NCI-H146 treated with DMSO at 0.1 percent for 48 hours (cell line): Measurements from ENCODE around the gene PLA2G1B.
A peak's percentile ranks its signal among the peaks of the same experiment; 100 is the strongest.
"Not testable (repeated sequence)": the region's sequence is repeated elsewhere in the genome, so short reads cannot be mapped to it uniquely, and the experiment has no call there.

Experiments used
- DNase-seq: peaks from one replicate; lab custom pipeline; 2025; ENCODE audit not compliant: unreplicated experiment; lab: John Stamatoyannopoulos, UW

The PLA2G1B gene

GRCh38 chr12:120359128-120359527 lies 31.5 kb upstream of the PLA2G1B start:
- no peak for DNase-seq

DNA sequence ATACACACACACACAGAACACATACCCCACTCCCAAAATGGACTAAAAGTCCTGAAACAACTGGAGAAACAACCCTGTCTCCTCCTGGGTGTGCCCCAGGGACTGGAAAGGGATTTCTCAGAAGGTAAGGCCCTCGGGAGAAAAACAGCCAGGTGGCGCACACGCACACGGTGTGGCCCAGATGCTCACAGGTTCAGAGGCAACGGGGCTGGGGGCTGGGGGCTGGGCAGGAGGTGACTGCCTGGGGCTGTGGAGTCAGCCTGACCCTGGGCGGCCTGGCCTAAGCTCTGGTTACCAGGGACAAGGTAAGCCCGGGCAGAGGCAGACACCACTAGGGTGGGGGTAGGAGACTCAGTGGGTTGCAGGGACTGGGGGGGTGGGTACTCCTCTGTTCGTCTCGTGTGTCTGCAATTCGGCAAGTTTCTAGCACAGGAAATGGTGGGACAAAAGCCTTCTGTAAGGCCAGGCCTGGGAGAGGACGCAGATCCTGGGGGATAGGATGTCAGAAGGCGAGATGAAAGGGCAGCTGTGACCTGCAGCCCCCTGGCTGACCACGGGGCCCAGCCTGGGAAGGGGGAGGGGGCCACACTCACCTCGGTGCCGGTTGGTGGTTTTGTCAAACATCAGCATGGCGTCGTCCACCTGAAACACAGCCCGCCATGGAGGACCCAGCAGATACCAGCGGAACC lies 31.0 kb upstream of the PLA2G1B start:
- DNase-seq: no peak

DNA sequence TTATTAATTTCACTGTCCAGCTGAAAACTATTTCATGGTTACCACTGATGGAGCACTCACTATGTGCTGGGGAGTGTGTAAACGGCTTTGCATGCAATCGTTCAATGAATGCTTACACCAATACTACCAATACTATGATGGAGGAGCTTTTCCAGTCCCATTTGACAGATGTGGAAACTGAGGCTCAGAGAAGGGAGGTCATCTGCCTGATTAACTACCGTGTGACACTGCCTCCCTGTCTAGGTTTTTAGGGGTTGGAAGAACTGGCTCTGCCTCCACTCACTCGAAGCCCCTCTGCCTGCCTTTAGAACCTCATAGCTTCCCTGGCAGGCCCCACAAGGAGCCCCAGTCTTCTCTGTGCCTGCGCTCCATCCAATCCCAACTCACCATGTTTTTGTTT lies 29.5 kb upstream of the PLA2G1B start:
- DNase-seq: no peak

DNA sequence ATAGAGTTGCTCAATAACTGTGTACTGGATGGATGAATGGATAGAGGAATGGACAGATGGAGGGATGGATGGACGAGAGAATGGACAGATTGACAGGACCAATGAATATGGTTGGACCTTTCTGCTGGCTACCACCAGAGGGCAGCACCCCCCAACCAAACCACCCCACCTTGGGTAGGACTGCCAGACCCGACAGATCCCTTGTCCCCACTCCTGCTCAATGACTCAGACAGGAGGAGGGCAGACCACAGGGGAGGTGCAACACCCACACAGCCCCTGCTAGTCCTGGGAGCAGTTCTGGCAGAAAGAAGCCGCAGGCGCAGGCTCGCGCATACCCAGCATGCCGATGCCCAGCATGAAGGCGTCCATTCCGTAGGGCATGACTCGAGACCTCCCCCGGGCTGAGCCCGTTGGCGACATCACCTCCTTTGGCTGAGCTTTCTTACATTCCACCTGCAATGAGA lies 29.0 kb upstream of the PLA2G1B start:
- peak; percentile 14 for DNase-seq

DNA sequence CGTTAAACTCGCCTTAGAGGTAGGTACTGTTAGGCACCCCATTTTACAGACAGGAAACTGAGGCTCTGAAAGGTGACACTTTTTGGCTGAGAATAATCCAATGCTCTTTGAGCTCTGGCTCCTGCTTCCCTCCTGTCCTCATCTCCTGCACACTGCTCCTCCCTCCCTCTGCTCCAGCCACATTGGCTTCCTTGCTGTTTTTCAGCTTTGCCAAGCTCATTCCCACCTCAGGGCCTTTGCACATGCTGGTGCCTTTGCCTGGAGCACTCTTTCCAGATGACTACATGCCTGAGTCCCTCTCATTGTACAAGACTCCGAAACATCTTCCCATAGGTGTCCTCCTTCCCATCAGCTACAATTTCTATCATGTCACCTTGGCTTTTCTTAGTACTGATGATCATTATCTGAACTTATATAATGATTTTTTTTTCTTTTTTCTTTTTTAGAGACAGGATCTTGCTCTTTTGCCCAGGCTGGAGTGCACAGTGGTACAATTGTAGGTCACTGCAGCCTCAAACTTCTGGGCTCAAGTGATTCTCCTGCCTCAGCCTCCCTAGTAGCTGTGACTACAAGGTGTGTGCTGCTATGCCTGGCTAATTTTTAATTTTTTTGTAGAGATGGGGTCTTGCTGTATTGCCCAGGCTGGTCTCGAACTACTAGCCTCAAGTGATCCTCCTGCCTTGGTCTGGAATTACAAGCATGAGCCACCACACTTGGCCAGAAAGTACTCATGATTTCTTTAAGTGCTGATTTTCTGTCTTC lies 26.2 kb upstream of the PLA2G1B start:
- no peak for DNase-seq

DNA sequence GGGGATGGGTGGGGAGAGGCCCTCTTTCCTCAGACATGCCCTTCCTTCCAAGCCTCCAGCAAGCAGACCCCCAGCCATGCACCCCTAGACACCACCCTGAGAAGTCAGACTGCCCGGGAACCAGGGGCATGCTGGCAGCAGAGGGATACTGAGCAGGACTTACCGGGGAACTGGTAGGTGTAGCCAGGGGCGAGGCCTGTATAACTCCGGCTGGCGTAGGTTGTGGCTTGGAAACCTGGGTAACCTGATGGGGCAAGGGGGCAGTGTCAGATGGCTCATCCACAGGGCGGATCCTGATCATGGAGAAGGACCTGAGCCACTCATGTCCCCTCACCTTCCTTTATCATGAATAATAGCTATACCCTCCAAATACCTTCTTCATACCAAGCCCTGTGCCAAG lies 25.6 kb upstream of the PLA2G1B start:
- no peak for DNase-seq

- no peak for DNase-seq
These were observed 24.5 kb upstream of the PLA2G1B start for GRCh38 chr12:120352117-120352516.

DNA sequence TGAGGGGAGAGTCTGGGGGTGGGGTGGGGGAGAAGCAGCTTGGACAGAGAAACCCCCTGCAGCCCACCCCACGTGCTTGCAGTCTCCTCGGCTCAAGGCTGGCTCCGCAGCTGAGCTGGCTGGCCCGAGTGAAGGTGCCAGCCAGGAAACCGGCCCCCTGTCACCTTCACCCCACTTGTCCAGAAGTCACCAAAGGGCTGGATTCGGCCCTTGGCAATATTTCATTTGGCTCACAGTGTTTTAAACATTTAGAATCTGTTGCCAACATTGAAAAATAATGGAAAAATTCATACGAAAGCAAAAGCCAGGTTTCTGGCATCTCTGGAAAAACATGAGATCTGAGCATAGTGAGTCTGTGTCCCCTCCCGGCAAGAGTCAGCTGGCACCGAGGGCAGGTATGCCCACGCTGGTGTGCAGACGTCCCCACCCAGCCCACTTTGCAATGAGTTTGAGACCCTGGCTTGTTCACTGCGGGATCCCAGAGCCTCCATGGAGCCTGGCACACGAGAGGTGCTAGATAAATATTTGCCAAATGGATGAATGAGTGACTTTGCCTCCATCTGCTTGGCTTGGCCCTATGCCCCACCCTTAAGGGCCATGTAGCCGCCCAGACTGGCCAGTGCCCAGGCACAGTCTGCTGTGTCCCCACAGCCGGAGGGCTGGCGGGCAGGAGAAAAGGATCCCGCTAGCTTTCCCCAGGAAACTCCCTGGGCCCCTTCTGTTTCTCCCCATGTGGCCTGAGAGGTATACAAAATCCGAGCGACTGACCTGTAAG lies 23.2 kb upstream of the PLA2G1B start:
- no peak for DNase-seq

- DNase-seq: no peak
These were observed 20.2 kb upstream of the PLA2G1B start for GRCh38 chr12:120347766-120348165.

GRCh38 chr12:120346681-120347080 lies 19.1 kb upstream of the PLA2G1B start:
- DNase-seq: no peak

DNA sequence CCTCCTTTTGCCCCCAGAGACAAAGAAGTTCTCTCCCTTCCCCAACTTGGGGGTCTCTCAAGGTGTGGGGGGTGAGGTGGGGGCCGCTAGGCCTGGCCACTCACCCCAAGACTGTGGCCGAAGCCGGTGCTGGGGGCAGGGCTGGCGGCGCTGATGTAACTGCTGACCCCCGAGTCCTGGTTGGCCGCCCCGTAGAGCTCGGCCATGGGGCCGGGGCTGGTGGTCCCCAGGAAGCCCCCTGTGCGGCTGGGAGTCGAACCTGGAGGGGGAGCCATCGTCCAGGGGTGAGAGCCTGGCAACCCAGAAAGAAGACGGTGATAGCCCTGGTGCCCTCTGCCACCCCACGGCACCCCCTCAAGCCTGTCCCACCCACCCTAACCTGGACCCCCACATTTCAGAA lies 18.5 kb upstream of the PLA2G1B start:
- DNase-seq: no peak

DNA sequence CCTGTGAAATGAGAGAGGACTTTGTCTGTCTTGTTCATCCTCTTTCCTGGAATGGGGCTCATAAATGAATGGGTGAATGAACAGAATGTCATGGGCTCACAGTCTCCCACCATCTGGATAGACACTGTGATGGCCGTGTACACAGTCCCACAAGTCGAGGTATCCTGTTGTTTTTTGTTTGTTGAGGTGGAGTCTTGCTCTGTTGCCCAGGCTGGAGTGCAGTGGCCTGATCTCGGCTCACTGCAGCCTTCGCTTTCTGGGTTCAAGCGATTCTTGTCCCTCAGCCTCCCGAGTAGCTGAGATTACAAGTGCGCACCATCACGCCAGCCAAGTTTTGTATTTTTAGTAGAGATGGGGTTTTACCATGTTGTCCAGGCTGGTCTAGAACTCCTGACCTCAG lies 16.1 kb upstream of the PLA2G1B start:
- DNase-seq: no peak

DNA sequence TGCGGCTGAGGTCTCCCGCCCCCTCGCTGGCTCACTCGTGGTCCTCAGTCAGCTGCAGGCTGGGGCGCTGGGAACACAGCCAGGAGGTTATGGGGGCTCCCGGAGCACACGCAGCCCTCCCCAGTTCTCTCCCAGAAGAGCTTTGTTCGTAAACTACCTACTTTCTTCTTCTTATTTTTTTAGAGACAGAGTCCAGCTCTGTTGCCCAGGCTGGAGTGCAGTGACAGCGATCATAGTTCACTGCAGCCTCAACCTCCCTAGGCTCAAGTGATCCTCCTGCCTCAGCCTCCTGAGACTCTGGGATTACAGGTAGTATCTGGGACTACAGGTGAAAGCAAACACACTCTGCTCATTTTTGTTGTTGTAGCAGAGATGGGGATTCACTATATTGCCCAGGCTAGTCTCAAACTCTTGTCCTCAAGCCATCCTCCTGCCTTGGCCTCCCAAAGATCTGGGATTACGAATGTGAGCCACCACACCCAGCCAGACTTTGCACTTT lies 15.5 kb upstream of the PLA2G1B start:
- no peak for DNase-seq

DNA sequence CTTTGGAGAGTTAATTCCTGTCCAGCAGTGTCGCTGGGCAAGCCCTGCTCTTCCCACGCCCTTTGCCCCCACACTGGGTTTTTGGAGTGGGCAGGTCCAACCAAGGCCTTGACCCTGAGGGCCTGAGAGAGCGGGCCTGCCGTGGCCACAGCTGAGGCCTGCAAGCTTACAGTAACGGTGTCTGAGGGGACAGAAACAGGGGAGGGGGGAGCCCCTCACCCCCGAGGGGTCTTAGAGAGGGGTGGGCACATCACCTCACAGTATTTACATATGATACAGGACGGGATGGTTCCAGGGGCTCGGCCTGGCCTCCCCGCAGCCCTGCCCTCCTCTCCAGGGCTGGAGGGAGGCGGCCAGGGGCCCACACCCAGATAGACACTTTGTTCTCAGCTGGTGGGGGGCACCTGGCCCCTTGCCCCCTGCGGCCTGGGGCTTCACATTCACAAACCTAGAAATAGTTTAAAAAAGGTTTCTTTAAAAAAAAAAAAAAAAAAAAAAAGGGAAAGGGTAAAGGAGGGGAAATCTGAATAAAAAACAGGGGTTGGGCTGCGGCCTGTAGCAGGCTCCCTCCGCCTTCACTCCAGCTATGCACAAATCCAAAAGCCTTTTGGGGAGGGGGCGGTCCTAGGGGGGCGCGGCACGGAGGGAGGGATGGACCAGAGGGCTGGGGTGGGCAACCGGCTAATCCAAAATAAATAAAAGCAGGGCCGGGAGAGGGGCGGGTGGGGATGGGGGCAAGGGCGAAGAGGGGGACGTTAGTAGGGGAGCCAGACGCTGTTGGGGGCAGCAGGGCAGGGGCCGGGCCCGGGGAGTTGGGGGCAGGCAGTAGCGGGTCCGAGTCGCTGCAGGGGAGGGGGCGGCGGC lies 14.8 kb upstream of the PLA2G1B start:
- no peak for DNase-seq

DNA sequence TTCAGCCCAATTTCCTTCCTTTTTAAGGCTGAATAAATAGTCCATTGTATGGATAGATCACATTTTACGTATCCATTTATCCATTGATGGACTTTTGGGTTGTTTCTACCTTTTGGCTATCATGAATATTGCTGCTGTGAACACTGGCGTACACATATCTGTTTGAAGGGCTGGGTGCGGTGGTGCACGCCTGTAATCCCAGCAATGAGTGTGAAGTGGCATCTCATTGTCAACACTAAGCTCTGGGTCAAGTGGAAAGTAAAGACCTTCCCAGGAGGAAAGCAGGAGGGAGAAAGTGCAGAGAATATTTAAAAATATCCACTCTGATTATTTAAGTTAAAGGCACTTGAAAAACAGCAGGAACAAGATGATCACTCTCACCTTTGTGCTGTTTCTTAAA lies 11.7 kb upstream of the PLA2G1B start:
- no peak for DNase-seq

GRCh38 chr12:120337730-120338129 lies 10.2 kb upstream of the PLA2G1B start:
- DNase-seq: no peak

- not testable (repeated sequence) for DNase-seq
These were observed 8.8 kb upstream of the PLA2G1B start for GRCh38 chr12:120336392-120336791.

DNA sequence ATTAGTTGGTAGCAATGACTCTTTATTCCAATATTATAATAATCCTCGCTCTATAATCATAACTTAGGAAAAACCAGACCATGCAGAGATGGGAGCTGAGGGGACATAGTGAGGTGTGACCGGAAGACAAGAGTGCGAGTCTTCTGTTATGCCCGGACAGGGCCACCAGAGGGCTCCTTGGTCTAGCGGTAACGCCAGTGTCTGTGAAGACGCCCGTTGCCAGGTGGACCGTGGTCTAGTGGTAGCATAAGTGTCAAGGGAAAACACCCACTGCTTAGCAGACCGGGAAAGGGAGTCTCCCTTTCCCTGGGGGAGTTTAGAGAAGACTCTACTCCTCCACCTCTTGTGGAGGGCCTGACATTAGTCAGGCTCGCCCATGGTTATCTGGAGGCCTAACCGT lies 7.9 kb upstream of the PLA2G1B start:
- DNase-seq: peak; percentile 22

DNA sequence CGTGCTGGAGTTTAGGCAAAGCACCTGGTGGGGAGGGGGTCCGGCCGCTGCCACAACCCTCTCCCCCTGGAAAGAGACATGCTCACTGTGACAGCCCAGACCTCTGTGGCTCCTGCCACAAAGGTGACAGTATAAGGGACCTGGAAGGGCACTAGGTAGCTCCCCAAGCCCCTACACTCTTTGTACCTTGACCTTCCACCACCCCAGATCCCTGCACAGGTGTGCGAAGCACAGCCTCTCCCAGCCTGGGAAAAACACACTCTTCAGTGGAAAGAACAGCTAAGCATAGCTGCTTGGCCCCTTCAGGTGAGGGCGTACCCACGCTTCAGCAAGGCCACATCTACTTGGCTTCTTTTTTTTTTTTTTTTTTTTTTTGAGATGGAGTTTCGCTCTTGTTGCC lies 4.9 kb upstream of the PLA2G1B start:
- no peak for DNase-seq

DNA sequence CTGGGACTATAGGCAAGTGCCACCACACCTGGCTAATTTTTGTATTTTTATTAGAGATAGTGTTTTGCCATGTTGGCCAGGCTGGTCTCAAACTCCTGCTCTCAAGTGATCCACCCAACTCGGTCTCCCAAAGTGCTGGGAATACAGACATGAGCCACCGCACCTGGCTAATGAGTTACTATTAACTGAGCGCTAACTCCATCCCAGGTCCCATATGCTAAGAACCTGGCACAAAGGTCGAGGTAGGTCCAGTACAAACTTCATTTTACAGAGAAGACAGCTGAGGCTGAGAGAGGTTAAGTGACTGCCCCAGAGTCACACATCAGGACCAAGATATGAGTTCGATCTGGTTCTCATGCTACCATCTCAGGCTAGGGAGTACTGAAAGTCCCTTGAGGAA lies 4.5 kb upstream of the PLA2G1B start:
- DNase-seq: no peak

DNA sequence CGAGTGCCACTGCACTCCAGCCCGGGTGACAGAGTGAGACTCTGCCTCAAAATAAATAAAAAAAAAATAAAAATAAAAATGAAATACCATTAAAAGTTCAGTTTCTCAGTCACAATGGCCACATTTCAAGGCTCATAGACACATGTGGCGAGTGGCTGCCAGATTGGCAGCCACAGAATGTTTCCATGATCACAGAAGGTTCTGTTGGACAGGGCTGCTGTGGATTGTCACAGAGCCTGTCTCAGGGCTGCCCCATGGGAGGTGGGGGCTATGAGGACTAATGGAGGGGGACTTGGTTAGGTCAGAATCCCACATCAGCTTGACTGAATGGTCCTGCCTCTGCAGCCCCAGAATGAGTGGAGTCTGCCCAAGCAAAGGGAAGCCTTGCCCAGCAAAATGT lies 3.8 kb upstream of the PLA2G1B start:
- DNase-seq: no peak
